Urinary bladder (tissue), 4 donors: ENCODE measurements around the gene ITPKB. TPM values are rescaled to one million over a fixed set of nuclear protein-coding genes. Genes with fewer than 3 reads are reported as not detected.

Source experiments
- DNase-seq: peaks from one replicate; pipeline ENCODE4 v3.0.0-alpha.2; 2015; ENCODE audit errors: extremely low spot score
- H3K27ac ChIP-seq: one replicate; pipeline ENCODE4 v1.5.1; 2013; ENCODE audit warnings: low read depth, mild to moderate bottlenecking, moderate library complexity
- H3K36me3 ChIP-seq: one replicate; pipeline ENCODE4 v1.6.1; 2013; ENCODE audit warnings: mild to moderate bottlenecking, moderate library complexity; ENCODE audit not compliant: insufficient read depth
- H3K4me1 ChIP-seq: one replicate; pipeline ENCODE4 v1.6.1; 2013; ENCODE audit warnings: mild to moderate bottlenecking, moderate library complexity; ENCODE audit not compliant: insufficient read depth
- H3K4me3 ChIP-seq: one replicate; pipeline ENCODE4 v1.5.1; 2013; ENCODE audit warnings: low read depth, low read length
- WGBS: extraction: QIAGEN DNeasy Blood & Tissue Kit; methylation state at CpG from one replicate; pipeline ENCODE4 v1.1.7; 2013; 5-methylcytosine and 5-hydroxymethylcytosine counted together
- polyA plus RNA-seq: library from polyadenylated mRNA; stranded (reverse); fragments of 200-250 nt; gene quantifications from one replicate; pipeline ENCODE4 v1.2.3, GENCODE V29; 2013
- total RNA-seq: library from RNA; depleted of rRNA; stranded (reverse); fragments of >200 nt; gene quantifications from one replicate; pipeline ENCODE4 v1.2.3, GENCODE V29; 2014
- donor health status: healthy with polysubstance abuse.
- donor health status: healthy.

The ITPKB gene
- total and polyA plus RNA-seq, 2 donors = 21.6 to 62.3 TPM

- H3K4me3 ChIP-seq = no peak overlapping the region
- peaks cover 2% of the 10 kb centered on the region for H3K4me1 ChIP-seq
- 94% methylated on average over 7 of the region's 7 CpGs for WGBS
- no peak overlapping the region for H3K27ac ChIP-seq
- no peaks in the 10 kb centered on the region for H3K36me3 ChIP-seq
- no peak for DNase-seq
Measured at GRCh38 chr1:226699166-226699565, 39.9 kb downstream of the ITPKB start.

- Histone ChIP-seq H3K4me1 (peaks cover 2% of the 10 kb centered on the region), H3K27ac (no peak overlapping the region), H3K36me3 (no peaks in the 10 kb centered on the region), H3K4me3 (no peak overlapping the region)
- DNase-seq = no peak
Measured at GRCh38 chr1:226698659-226699058, 40.4 kb downstream of the ITPKB start.

- Histone ChIP-seq H3K4me3 (no peak overlapping the region), H3K36me3 (no peaks in the 10 kb centered on the region), H3K4me1 (peaks cover 2% of the 10 kb centered on the region), H3K27ac (no peak overlapping the region)
- DNase-seq = no peak
- WGBS = 65% methylated on average over 5 of the region's 5 CpGs
Measured at GRCh38 chr1:226697929-226698544, 41.0 kb downstream of the ITPKB start.

GRCh38 chr1:226697151-226697928 lies 41.7 kb downstream of the ITPKB start:
- no peak overlapping the region for H3K4me3 ChIP-seq
- 71% methylated on average over 5 of the region's 5 CpGs for WGBS
- H3K4me1 ChIP-seq = peaks cover 2% of the 10 kb centered on the region
- no peak for DNase-seq
- H3K36me3 ChIP-seq = no peaks in the 10 kb centered on the region
- H3K27ac ChIP-seq = no peak overlapping the region

DNA sequence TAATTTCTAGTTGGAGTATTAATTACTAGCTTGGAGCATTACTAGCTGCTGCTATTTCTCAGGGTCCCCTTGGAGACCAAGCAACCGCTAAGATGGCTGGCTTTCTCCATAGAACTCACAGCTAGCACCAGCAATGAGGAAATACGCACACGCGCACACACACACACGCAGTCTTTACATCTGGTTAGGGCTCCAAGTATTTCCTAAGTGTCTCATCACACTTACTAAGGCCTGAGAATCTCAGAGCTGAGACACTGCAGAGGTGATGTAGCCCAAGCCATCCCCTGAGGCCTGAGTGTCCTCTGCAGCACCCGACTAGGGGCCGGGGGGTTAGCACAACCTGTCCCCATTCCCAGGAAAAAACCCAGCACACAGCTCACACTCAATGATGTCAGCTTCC lies 42.5 kb downstream of the ITPKB start:
- 92% methylated on average over 7 of the region's 7 CpGs for WGBS
- Histone ChIP-seq H3K4me3 (no peak overlapping the region), H3K36me3 (no peaks in the 10 kb centered on the region), H3K4me1 (peaks cover 4% of the 10 kb centered on the region), H3K27ac (no peak overlapping the region)
- DNase-seq = no peak

DNA sequence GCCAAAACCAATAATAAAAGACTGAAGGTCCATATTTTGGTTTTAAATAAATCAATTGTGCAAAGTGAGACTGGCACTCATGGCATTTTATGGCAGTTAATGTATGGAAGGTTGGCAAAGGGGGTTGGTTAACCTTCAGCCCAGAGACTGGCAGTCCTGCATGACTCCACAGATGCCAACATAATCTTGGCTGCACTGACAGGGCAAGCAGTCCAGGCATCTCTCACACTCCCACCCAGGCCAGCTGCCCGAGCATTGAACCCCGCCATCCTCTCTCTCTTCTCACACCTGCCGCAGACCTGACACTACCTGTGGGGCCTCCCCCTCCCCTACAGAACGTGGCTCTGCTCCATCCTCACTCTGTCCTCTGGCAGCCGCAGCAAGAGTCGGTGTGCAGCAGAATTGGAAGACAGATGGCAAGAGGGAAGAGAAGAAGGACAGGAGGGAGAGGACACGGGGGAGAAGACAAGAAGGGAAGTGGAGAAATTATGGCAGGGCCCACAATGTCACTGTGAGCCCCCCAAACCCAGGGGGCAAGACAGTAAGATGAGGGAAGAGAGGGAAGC lies 43.7 kb downstream of the ITPKB start:
- Histone ChIP-seq H3K4me3 (no peak overlapping the region), H3K4me1 (peaks cover 6% of the 10 kb centered on the region), H3K27ac (no peak overlapping the region), H3K36me3 (no peaks in the 10 kb centered on the region)
- WGBS = 74% methylated on average over 7 of the region's 7 CpGs
- DNase-seq = no peak

GRCh38 chr1:226692823-226693222 lies 46.3 kb downstream of the ITPKB start:
- peaks cover 6% of the 10 kb centered on the region for H3K4me1 ChIP-seq
- no peak for DNase-seq
- no peak overlapping the region for H3K4me3 ChIP-seq
- H3K36me3 ChIP-seq = no peaks in the 10 kb centered on the region
- peak overlapping the region; percentile 59 for H3K27ac ChIP-seq
- 38% methylated on average over 3 of the region's 3 CpGs for WGBS

GRCh38 chr1:226692051-226692792 lies 46.9 kb downstream of the ITPKB start:
- Histone ChIP-seq H3K4me1 (peaks cover 4% of the 10 kb centered on the region), H3K27ac (no peak overlapping the region), H3K4me3 (no peak overlapping the region), H3K36me3 (no peaks in the 10 kb centered on the region)
- WGBS = 55% methylated on average over 4 of the region's 4 CpGs
- DNase-seq = no peak

- no peak overlapping the region for H3K4me3 ChIP-seq
Measured at GRCh38 chr1:226691247-226691646, 47.8 kb downstream of the ITPKB start.

GRCh38 chr1:226690460-226690982 lies 48.6 kb downstream of the ITPKB start:
- Histone ChIP-seq H3K4me3 (no peak overlapping the region), H3K27ac (peak overlapping the region; percentile 13), H3K4me1 (peaks cover 4% of the 10 kb centered on the region), H3K36me3 (no peaks in the 10 kb centered on the region)
- DNase-seq = no peak
- WGBS = 32% methylated on average over 8 of the region's 8 CpGs

More at GRCh38 chr1:226691247-226691646, 47.8 kb downstream of the ITPKB start:
- Histone ChIP-seq H3K36me3 (no peaks in the 10 kb centered on the region), H3K27ac (peak overlapping the region; percentile 40), H3K4me1 (peaks cover 4% of the 10 kb centered on the region)
- 17% methylated on average over 4 of the region's 4 CpGs for WGBS
- DNase-seq = no peak

DNA sequence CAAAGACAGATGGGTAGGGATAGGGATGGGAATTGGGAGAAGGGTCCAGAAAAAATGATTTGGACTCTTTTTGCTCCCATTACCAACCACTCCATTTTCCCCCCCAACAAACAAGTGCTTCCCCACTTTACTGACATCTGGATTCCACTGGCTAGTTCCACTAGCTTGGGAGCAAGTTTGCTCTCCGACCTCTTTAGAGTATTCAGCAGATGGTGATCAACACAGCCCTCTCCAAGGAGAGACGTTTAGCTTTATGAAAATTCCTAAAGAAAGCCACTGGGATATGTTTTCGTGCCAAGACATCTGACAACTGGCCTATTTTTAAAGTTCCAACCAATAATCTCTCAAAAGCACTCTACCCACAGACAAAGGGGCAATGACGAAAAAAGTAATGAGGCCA lies 50.3 kb downstream of the ITPKB start:
- 21% methylated on average over 4 of the region's 4 CpGs for WGBS
- Histone ChIP-seq H3K4me3 (no peak overlapping the region), H3K4me1 (peaks cover 4% of the 10 kb centered on the region), H3K36me3 (no peaks in the 10 kb centered on the region), H3K27ac (no peak overlapping the region)
- DNase-seq = no peak

DNA sequence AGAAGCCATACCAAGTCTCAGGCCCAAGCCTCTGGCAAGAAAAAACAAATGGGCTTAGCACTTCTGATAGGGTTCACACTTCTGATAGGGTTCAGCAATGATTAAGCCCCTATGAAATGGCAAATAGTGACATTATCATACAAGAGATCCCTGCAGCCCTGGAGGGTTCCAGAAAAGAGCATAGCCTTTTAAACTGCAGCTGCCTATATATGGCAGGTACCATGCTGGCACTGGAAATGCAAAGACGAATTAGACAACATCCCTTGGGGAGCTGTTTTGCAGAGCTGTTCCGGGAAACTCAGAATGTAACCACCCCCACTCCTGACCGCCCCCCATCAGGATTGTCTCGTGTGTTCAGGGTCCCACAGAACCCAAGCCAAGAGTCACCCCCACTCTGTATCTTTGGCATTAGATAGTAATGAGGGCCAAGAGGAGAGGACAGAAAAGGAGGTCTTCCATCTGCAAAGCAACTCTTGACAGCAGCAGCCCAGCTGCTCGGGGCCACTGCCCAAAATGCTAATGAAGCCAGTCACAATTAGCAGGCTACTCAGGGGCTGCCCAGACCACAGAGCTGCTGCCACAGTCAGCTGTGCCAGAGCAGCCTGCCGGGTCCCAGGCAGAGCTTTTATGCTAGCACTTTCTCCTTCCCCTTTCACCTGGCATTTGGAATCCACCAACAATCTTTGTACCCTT lies 50.9 kb downstream of the ITPKB start:
- H3K4me1 ChIP-seq = peaks cover 4% of the 10 kb centered on the region
- DNase-seq = no peak
- H3K4me3 ChIP-seq = no peak overlapping the region
- H3K36me3 ChIP-seq = no peaks in the 10 kb centered on the region
- H3K27ac ChIP-seq = no peak overlapping the region
- 49% methylated on average over 6 of the region's 6 CpGs for WGBS

GRCh38 chr1:226687426-226687825 lies 51.7 kb downstream of the ITPKB start:
- WGBS = 91% methylated on average over 2 of the region's 2 CpGs
- Histone ChIP-seq H3K4me3 (no peak overlapping the region), H3K27ac (no peak overlapping the region), H3K4me1 (peaks cover 4% of the 10 kb centered on the region), H3K36me3 (no peaks in the 10 kb centered on the region)
- DNase-seq = no peak
